Measurements from ENCODE around the gene FGG. TPM values are rescaled to one million over a fixed set of nuclear protein-coding genes. Genes with fewer than 3 reads are reported as not detected.

FGG gene
- total and polyA plus RNA-seq, 2 of the 13 experiments (the other 11 are each of a cell fraction or from before 2014, with no cell fraction given) = 1,037 to 2,423 TPM

- TF ChIP-seq NCOA1 (CRISPR knock-in tag; IDR thresholded peaks at IDR 0.05) (no peak), DBP (CRISPR knock-in tag; IDR thresholded peaks at IDR 0.05; ENCODE audit: not compliant biosample characterization) (no peak), PCBP2 (optimal IDR thresholded peaks at IDR 0.05; ENCODE audit: low read depth, low read length, poor library complexity, severe bottlenecking) (no peak), NFRKB (IDR thresholded peaks at IDR 0.05) (no peak), ISL2 (CRISPR knock-in tag; IDR thresholded peaks at IDR 0.05) (peak; percentile 99), HOXA9 (CRISPR knock-in tag; IDR thresholded peaks at IDR 0.05; ENCODE audit: borderline replicate concordance) (peak; percentile 70), ZNF839 (CRISPR knock-in tag; IDR thresholded peaks at IDR 0.05; ENCODE audit: borderline replicate concordance) (no peak), E2F1 (CRISPR knock-in tag; IDR thresholded peaks at IDR 0.05) (peak; percentile 58), KLF9 (CRISPR knock-in tag; IDR thresholded peaks at IDR 0.05; ENCODE audit: low read depth) (no peak; the same call in none of the 2 replicates), ZSCAN20 (CRISPR knock-in tag; IDR thresholded peaks at IDR 0.05; ENCODE audit: borderline replicate concordance) (no peak), MTERF4 (CRISPR knock-in tag; IDR thresholded peaks at IDR 0.05) (no peak), CENPX (CRISPR knock-in tag; IDR thresholded peaks at IDR 0.05) (no peak), MBD4 (IDR thresholded peaks at IDR 0.05; ENCODE audit: borderline replicate concordance, low read length) (0 out of 2 replicates have a peak, but pooled peaks have one; percentile 52), HNRNPLL (IDR thresholded peaks at IDR 0.05; ENCODE audit: low read depth, low read length, poor library complexity, severe bottlenecking) (no peak), HDAC2 (CRISPR knock-in tag; IDR thresholded peaks at IDR 0.05) (peak; percentile 99), SP4 (CRISPR knock-in tag; IDR thresholded peaks at IDR 0.05) (peak; percentile 43; the same call in 1 of the 2 replicates), NFE2L1 (CRISPR knock-in tag; IDR thresholded peaks at IDR 0.05; ENCODE audit: borderline replicate concordance) (no peak), IKZF4 (CRISPR knock-in tag; IDR thresholded peaks at IDR 0.05; ENCODE audit: borderline replicate concordance, low read depth, not compliant biosample characterization) (no peak), ZNF564 (CRISPR knock-in tag; IDR thresholded peaks at IDR 0.05) (peak; percentile 46; the same call in 1 of the 2 replicates), HNF1B (CRISPR knock-in tag; IDR thresholded peaks at IDR 0.05) (peak; percentile 100), ZNF484 (CRISPR knock-in tag; IDR thresholded peaks at IDR 0.05; ENCODE audit: borderline replicate concordance, low read depth) (no peak), ZNF558 (CRISPR knock-in tag; IDR thresholded peaks at IDR 0.05; ENCODE audit: borderline replicate concordance) (no peak), SRSF1 (optimal IDR thresholded peaks at IDR 0.05; ENCODE audit: low read depth, low read length) (no peak), MAF1 (CRISPR knock-in tag; IDR thresholded peaks at IDR 0.05; ENCODE audit: borderline replicate concordance) (no peak), GPN1 (CRISPR knock-in tag; IDR thresholded peaks at IDR 0.05; ENCODE audit: borderline replicate concordance) (no peak), NFATC3 (CRISPR knock-in tag; IDR thresholded peaks at IDR 0.05) (no peak)
Observed at GRCh38 chr4:154590329-154591006, 22.0 kb downstream of the FGG start, which contains the start of gene FGA (continued).

Data from HepG2 (cell line).